WTC11 (cell line): ENCODE data around the gene ZNF185.

Source experiments
- CTCF ChIP-seq: fragments of 200-600 bp; IDR thresholded peaks from 2 replicates; pipeline ENCODE4 v1.8.0; 2022; ENCODE audit warnings: antibody characterized with exemption
- ETV6 ChIP-seq: sonication (generic); formaldehyde crosslinking; IDR thresholded peaks from 2 replicates; pipeline ENCODE4 v1.8.1; 2022; ENCODE audit warnings: mild to moderate bottlenecking, missing genetic modification reagents
- FOXK1 ChIP-seq: sonication (generic); formaldehyde crosslinking; IDR thresholded peaks from 2 replicates; pipeline ENCODE4 v1.8.0; 2022; ENCODE audit warnings: mild to moderate bottlenecking, moderate library complexity, missing genetic modification reagents
- SOX15 ChIP-seq: fragments of 250-450 bp; sonication (Bioruptor Pico); IDR thresholded peaks from 2 replicates; pipeline ENCODE4 v1.9.0; 2021; ENCODE audit warnings: mild to moderate bottlenecking
- SP1 ChIP-seq: sonication (generic); formaldehyde crosslinking; conservative IDR thresholded peaks from 2 replicates; pipeline ENCODE4 v1.8.1; 2022; ENCODE audit warnings: missing genetic modification reagents
- ZNF281 ChIP-seq: sonication (generic); formaldehyde crosslinking; IDR thresholded peaks from 2 replicates; pipeline ENCODE4 v1.8.0; 2023; ENCODE audit warnings: mild to moderate bottlenecking, missing genetic modification reagents
- TF ChIP-seq, protein P1 (sequence below): sonication (generic); formaldehyde crosslinking; IDR thresholded peaks from 2 replicates; pipeline ENCODE4 v1.8.0; 2022; ENCODE audit warnings: mild to moderate bottlenecking, missing genetic modification reagents
- TF ChIP-seq, protein P2 (sequence below): fragments of 250-450 bp; sonication (Bioruptor Pico); IDR thresholded peaks from 2 replicates; pipeline ENCODE4 v1.8.0; 2021; ENCODE audit warnings: mild to moderate bottlenecking

GRCh38 chrX:152872522-152872921 lies 25.3 kb upstream of the ZNF185 start:
- TF ChIP-seq CTCF (no peak), ZNF281 (CRISPR knock-in tag) (no peak), ETV6 (no peak), SP1 (CRISPR knock-in tag) (no peak), FOXK1 (CRISPR knock-in tag) (no peak), SOX15 (CRISPR knock-in tag) (no peak)
- TF ChIP-seq, protein P1, sequence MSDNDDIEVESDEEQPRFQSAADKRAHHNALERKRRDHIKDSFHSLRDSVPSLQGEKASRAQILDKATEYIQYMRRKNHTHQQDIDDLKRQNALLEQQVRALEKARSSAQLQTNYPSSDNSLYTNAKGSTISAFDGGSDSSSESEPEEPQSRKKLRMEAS = no peak
- TF ChIP-seq, protein P2, sequence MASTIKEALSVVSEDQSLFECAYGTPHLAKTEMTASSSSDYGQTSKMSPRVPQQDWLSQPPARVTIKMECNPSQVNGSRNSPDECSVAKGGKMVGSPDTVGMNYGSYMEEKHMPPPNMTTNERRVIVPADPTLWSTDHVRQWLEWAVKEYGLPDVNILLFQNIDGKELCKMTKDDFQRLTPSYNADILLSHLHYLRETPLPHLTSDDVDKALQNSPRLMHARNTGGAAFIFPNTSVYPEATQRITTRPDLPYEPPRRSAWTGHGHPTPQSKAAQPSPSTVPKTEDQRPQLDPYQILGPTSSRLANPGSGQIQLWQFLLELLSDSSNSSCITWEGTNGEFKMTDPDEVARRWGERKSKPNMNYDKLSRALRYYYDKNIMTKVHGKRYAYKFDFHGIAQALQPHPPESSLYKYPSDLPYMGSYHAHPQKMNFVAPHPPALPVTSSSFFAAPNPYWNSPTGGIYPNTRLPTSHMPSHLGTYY (CRISPR knock-in tag) = no peak
